ENCODE data around the gene TRIO.

Gene TRIO

DNA sequence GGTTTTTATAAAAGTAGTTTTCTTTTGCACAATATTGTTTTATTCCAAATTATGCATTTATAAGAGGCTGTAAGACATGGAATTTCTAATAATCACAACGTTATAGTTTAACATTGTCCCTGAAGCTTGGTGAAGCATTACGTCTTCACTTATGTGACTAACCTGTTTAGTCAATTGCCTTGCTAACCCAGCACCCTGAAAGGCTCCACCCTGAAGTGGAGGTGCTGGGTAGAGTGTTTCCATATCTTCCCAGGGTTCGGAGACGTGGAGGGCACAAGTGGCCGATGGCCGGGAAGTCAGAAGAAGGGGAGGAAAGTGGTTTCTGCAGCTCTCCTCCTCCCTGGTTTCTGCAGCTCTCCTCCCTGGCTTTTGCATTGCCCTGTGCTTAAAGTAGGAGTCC lies 83.4 kb downstream of the TRIO start:
- no peak for DNase-seq (ENCODE audit: low spot score)

DNA sequence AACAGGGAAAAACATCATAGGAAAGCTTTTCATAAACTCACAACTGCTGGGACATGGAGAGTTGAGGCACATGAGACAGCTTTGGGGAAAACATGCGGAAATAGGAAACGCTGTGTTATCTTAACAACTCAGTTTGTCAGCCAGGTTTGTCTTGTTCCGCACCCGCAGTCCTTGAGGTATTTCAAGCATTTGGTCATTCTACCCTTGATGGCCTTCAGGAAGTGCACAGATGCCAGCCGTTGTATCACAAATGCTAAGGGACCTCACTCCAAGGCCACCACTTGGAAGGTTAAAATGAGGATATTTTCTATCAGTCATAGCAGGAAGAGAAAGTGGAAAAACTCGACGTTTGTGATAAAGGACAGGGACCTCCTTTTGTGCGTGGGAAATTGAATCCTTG lies 83.8 kb downstream of the TRIO start:
- no peak for DNase-seq (ENCODE audit: low spot score)

DNA sequence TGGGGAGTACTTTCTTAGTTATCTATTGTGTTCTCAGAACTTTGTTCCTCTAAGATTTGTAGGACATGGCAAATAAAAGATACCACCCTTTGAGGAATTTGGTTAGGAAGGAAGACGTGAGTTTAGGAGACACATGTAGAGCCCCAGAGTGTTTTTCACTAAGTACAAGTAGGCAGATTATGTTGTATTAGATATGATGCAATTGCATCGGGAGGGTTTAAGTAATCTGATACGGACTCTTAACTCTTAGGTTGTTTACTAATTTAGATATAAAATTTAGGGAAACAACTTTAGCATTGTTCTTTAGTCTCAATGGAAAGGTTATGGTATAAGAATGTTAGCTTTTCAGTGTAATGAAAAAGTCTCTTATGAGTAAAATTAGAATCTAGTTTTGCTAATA lies 84.4 kb downstream of the TRIO start:
- DNase-seq (ENCODE audit: low spot score), result no peak

DNA sequence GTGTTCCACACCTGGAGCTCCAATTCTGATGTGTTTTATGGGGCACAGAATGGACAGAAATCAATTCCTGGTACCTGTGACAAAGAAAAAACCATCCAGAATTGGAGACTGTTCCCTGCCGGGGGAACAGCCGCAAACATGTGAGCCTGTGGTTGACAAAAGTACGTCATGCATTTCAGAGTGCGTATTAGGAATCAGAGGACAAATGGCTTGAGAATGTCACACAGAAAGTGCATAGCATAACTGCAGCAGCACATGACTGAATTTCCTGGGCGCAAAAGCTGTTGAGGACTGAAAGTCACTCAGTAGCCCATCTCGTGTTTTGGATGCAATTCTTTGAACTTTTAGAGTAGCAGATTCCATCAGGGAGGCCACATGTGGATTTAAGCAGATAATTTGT lies 85.1 kb downstream of the TRIO start:
- DNase-seq (ENCODE audit: low spot score), result no peak

DNA sequence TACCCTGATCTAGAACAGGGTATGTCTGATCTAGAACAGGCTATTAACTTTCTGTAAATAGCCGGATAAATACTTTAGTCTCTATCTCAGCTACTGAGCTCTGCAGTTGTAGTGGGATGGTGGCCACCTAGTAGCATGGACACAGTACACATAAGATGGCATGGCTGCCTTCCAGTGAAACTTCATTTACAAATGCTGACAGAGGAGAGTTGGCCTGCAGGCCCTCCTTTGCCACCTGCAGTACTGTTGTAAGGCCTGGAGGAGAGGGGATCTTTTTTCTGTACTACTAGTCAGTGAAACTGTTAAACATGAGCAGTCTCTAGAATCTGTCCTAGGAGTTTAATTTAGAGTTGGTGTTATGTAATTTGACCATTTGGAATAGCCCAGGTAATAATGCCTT lies 86.0 kb downstream of the TRIO start:
- no peak for DNase-seq (ENCODE audit: low spot score)

DNA sequence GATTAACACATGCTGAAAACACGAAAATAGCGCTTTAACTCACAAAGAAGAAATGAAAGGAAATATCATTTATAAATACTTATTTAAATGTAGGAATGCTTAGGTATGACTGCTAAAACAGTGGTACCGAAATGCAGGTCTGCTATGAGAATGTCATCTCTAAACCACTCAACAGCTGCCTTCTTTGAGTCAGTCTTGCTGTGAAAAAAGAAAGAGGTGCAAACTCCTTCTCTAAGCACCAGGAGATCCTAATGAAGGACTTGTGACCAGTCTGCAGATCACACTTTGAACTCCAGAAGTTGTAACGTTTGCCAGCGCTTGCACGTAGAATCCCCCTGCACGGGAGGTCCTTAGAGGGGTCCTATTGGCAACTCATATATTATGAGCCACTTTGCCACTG lies 86.6 kb downstream of the TRIO start:
- no peak for DNase-seq (ENCODE audit: low spot score)

DNA sequence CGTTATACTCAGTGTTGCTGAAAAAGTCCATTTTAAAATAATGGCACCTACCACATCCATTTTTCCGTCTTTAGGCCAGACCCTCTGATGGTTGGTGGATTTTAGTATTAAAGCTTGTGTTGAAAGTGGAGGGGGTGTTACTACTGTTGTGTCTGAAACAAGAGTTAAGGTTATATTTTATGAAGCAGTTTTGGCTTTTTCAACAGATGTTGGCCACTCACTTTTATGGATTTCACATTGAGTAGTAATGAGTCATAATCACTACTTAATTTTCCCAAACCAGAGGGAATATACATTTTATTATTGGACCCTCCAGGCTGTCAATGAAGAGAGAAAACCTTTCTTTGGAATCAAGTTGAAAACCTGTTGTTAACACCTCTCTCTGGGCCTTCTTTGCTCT lies 88.0 kb downstream of the TRIO start:
- DNase-seq (ENCODE audit: low spot score), result peak; percentile 39

DNA sequence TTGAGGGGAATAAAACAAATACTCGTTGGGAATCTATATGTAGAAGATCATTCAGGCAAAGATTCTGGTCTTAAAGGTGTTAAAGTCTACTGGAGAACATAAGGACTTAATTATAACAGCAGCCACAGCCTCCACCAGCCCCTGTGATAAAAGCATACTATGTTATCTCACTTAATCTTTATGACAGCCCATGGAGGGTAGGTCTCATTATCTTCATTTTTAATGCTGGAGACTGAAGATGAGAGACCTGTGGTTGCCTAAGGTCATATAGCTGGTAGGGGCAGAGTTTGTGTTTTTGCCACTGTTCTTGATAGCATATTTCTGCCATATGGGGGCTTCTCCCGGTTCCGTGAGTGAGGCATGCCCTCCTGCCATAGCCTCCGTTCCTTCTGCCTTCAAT lies 88.7 kb downstream of the TRIO start:
- DNase-seq (ENCODE audit: low spot score), result no peak

DNA sequence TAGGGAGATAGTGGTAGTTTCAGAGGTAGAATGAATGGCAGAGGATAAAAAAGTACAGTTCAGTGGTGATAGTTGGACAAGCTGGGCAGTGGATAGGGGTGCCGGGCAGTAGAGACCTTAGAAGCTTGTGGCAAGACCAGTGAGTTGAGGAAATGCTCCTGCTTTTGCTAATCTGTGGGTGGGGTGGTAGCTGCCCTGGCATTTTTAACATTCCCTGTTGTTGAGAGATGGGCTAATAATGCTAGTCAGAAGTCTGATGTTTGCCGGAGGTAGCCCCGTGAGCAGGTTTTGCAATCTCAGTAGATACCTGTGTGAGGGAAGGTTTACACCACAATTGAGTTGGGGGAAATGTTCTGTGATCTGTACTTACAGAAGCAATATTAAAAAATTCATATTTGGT lies 91.1 kb downstream of the TRIO start:
- peak; percentile 15 for DNase-seq (ENCODE audit: low spot score)

DNA sequence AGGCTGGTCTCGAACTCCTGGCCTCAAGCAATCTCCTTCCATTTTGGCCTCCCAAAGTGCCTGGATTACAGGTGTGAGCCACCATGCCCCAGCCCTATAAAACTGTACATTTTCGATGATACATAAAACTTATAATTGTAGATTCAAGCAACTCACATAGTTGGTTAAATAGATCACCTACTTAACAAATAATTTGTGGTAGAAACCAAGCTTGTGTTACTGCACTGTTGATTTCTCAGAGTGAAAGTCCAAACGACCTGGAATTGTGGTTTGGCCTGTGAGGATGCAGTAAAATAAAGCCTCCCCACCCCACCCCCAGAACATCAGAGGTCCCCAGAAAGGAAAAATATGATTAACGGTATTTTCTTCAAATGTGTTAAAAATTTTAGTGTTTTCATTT lies 92.7 kb downstream of the TRIO start:
- no peak for DNase-seq (ENCODE audit: low spot score)

DNA sequence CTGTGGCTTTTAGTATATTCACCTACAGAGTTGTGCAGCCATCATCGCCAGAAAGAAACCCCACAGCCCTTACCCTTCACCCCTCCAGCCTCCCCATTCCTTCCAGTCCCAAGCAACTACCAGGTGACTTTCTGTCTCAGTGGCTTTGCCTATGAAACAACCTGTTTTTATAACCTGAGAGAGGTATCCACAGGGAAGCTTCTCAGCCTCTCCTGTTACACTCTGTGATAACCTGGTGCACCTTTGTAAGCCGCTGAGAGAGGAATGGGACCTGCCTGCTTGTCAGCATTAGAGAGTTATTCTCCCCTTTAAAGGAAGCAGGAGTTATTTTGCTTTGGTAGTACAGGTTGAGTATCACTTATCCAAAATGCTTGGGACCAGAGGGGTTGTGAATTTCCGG lies 93.6 kb downstream of the TRIO start:
- DNase-seq (ENCODE audit: low spot score), result no peak

DNA sequence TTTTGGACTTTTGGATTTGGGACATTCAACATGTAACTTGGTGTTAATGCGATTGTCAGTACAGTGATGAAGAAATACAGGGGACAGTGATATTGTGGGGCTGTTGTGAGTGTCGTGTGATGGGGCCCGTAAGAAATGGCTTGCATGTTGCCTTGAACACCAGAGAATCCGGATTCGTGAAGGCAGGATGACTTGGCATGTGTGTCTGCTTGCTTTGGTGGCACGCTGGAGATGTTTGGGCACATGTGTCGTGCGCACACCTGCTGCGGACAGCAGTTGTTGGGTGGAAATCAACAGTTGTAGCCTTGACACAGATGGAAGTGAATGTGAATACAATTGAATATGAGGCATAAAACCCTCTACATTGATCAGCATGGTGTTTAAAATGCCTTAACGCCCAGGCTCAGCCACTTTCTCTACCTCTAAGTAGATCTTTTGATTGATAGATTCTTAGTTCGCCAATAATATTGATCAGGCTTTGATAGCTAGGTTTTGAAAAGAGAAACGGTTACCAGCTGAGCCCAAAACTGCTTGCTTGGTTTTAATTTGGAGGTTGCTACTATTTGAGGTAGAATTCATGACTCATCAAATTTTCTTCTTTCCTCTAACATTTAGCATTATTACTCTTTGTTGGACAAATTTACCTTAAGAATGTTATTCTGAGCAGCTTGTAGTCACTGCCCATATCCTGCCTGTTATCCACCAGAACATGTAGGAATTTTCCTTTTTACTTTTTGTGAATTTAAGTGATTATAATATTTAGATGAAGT lies 94.4 kb downstream of the TRIO start:
- DNase-seq (ENCODE audit: low spot score), result no peak

DNA sequence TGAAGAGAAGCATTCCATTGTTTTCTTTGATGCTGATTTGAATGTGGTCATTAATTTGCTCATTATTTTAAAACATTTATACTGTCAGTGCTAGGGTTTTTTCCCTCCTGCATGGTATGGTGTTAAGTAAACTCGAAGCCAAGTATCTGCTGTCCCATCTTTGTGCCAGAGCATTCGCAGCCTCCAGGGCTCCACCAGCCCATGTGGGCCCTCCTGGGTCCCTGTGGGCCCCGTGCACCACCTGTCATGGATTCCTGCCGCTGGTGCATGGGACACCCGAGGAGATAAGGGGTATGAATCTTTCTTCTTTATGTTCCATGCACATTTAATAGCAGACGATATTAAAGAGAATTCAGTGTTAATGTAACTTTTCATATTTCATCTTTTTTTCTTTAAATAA lies 95.1 kb downstream of the TRIO start:
- no peak for DNase-seq (ENCODE audit: low spot score)

DNA sequence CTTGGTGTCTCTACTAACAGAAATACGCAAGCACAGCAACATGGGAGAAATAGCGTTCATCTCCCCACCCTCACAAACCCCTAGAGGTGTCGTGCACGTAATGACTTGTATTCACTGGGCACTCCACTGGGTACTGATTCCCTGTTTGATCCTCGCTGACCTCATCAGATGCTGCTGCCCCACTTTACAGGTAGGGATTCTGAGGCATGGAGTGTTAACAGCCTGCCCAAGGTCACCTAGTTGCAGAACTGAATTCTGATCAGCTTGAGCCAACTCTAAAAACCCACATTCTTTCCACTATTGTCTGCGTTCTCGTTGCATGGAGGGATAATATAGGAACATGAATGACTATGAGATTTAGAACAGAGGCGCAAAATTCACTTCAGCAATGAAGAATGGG lies 96.3 kb downstream of the TRIO start:
- no peak for DNase-seq (ENCODE audit: low spot score)

DNA sequence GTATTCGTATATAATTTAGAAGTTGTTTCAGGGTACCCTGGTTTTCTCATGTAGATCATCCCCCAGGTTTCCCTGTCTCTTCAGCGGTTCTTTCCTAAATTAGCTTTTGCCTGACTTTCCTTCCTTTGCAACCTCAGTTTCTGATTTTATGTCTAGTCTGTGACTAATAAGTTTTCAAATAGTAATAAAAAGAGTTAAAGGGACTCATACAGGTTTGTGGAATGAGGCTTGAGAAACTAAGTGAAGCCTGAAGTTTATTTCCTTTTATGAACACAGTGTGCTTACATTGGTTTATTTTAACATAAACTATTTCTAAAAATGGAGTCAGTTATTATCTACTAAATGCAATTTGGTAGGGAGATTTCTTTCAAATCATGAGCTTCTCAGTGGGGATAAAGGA lies 96.8 kb downstream of the TRIO start:
- DNase-seq (ENCODE audit: low spot score), result no peak

DNA sequence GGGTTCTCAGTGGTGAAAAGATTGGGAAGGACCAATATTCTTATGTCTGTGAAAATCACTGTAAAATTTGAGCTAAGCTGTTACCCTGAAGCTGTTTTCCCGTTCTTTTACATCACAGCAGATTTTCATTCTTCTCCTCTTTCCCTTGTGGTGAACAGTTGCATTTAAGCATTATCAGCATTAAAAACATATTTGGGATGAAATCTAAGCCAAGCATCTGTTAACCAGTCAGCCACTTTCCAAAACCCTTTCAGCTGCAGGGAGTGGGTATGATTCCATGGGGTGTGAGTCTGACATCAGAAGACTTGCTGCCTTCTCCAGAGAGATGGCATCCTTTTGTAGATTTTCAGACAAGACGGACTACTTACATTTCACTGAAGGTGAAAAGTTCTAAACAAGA lies 97.2 kb downstream of the TRIO start:
- peak; percentile 72 for DNase-seq (ENCODE audit: low spot score)

DNA sequence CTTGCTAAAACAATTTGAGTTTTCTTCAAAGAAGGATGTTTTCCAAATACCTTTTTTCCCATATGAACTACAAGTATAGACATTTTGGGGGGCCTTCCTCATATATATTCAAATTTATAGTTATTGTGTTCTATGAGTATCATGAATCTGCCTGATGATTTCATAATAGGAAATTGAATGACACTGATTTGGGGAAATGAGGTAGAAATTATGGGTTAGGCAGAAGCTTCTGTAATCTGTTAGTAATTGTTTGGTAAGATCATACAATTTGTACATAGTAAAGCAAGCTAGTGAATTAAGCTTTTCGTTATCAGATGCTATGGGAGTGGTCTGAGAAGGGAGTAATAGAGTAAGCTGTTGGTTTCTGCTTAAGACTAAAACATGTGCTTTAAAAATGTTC lies 98.0 kb downstream of the TRIO start:
- no peak for DNase-seq (ENCODE audit: low spot score)

DNA sequence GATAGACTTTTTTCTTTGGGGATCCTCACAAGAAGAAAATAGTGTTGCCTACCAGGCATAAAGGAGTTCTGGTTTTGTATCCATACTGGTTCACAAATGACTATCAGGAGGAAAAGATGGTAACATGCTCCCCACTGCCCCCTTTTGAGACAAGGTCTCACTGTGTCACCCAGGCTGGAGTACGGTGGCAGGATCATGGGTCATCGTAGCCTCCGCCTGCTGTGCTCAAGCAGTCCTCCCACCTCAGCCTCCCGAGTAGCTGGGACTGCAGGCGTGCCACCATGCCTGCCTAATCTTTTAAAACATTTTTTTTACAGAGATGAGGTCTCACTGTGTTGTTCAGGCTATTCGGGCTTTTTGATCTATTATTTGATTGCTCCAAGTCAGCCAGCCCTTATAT lies 99.3 kb downstream of the TRIO start:
- DNase-seq (ENCODE audit: low spot score), result no peak

DNA sequence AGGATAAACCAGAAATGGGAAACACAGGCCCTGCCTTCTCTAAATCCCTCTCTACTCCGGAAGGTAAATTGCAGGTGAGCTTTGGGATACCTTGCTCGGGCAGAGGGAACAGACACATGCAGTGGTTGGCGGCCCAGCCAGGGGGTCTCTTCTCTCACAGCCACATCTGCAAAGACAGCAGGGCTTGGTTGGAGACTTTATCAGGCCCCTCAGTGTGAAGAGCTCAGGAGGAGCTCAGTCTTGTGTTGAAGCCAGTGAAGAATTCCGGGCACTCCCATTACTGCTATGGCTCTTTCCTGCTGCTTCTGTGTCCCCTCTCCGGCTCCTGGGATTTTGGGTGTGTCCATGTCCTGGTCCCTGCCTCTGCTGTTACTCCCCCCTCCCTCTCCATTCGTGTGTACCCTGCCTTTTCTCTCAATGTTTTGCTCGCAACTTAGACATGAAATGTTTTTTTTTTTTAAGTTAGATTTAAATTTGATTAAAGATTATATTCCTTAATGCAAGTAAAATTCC lies 99.8 kb downstream of the TRIO start:
- no peak for DNase-seq (ENCODE audit: low spot score)

DNA sequence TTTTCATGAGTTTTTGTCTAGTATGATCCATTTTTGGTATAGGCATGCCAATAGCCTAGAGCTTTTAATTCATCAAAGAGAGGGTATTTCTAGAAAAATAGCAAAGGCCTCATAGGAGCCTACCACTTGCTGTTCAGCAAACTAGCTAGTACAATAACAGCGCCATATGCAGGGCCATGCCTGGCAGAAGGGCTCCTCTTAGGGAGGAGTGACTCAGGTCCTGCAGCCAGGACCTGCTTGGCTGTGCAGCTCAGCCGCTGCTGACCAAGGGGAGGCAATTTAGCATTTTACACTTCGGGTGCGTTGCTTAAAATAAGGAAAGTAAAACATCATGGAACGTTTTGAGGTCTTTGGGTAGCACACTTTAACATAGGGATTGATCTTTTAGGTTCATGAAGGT lies 100.6 kb downstream of the TRIO start:
- DNase-seq (ENCODE audit: low spot score), result no peak

DNA sequence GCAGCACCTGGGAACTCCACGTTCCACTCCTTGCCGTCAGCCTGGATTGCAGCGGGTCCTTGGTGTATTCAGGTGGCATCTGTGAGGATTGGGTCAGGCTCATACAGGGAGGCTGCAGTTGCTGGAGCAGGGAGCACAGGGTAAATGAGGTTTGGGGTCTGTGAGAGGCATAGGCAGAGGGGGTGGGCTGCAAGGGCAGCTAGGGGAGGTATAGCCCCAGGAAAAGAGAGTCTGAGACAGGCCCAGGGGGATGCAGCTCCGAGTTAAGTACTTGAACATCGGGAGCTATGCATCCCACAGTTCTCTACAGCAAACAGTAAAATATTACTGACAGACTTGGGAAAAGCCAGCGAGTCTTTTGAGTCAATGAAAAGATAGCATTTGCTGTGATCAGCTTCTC lies 101.6 kb downstream of the TRIO start:
- DNase-seq (ENCODE audit: low spot score), result no peak

DNA sequence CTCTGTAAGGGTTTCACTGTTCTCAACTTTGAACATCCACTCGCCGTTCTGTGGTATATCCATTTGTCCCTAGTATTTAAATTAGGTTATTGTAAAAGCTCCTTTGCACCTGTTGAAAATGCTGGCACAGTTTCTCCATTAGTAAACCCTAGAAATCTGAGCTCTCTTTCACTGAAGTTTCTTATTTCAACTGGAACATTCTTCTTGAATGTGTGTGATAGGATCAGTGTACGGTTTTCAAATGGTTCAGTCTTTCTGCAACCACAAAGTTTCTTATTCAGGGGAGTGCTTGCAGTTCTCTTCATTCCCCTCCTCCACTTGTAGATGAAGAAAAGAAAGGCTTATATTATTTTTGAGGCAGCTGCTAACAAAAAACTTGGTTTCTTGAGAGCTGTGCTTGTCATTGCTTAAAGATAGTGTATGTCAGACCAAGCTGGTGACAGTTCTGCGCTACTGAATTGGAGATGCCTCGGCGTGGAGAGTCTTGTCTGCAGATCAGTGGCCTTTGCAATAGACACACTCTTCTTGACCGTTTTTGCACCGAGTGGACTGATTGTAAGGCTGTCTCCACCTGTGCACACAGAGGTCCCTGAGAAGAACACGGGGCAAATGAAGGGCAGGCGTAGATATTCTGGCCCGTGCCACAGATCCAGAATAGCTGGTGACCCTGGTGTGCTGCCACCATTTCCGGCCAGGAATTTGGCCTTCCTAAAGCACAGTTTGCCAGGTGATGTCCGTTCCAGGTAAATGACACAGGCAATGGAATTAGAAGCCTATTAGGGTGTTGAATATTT lies 102.2 kb downstream of the TRIO start:
- DNase-seq (ENCODE audit: low spot score), result no peak

DNA sequence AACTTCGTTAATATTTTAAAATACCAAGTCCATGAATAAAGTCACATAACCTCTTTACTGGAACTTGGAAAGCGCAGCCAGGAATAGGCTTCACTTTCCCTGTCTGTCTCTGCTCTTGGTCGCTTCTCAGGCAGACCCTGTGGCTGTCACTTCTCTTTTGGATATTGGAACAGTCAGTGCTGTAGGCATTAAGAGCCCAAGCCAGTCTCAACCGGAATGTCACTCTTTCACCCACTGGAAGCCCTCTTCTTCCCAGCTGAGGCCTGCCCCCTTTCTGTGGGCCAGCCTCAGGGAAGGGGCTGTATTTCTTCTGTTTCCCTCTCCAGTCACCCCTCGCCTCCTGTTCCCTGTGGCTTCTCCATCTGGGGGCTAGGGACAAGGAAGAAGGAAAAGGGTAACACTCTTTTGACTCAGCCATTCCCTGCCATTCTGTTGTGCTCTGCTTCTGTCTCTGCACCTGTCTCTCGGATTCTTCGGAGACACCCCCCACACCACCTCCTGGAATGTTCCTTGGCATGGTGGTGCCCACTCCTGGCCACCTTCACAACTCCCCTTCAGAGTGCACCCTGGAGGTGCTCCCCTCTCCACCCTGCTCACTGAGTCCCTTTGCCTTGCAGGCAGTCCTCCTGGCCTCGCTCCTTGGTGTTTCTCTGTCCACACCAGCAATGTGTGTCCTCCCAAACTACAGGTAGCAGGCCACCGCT lies 103.4 kb downstream of the TRIO start:
- no peak for DNase-seq (ENCODE audit: low spot score)
